ENCODE results near the gene RNPS1.

RNPS1 gene

DNA sequence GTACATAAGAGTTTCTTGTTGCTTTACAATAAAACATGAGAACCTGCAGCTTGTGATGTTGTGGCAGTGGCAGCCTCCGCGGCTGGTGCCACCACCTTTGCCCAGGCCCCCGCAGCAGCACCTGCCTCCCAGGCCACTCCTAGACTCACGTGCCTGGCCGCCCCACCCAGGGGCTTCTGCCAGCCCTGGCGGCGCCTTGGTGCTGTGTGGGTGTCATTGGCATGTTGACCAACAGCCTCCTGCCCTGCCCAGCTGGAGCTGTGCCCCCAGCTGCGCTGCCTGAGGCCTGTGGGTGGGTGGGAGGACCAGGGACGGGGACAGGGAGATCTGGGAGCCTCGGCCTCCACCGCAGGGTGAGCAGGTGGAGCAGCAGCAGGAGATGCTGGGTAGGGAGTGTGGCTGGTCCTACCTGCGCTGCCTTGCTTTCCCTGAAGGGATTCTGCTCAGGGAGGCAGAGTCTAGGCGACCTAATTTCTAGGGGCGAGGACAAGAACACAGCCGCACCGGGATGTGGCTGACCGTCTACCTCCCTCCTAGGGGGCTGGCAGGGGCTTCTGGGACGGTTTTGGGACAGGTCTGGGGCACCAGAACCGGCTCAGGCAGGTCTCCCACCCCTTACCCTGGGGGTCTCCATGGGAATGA lies 32.1 kb downstream of the RNPS1 start:
- DNase-seq (ENCODE audit: low spot score) = no peak

DNA sequence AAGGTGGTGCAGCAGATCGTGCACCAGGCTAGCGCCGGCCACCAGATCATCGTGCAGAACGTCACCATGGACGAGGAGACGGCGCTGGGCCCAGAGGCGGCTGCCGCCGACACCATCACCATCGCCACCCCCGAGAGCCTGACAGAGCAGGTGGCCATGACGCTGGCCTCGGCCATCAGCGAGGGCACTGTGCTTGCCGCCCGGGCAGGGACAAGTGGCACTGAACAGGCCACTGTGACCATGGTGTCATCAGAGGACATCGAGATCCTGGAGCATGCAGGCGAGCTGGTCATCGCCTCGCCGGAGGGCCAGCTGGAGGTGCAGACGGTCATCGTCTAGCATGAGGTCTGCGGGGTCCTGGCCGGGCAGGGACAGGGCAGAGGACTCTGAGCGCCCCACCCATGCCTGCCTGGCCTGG lies 32.7 kb downstream of the RNPS1 start:
- no peak for DNase-seq (ENCODE audit: low spot score)

DNA sequence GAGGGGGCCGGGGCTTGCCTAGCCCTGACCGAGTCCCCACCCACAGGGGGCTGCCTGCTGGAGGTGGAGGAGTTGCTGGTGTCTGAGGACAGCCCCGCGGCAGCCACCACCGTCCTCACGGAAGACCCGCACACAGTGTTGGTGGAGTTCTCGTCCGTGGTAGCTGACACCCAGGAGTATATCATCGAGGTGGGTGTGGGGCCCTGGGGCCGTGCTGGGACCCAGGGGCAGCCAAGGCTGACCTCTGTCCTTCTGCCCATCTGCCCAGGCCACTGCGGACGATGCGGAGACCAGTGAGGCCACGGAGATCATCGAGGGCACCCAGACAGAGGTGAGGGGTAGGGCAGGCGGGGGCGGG lies 33.1 kb downstream of the RNPS1 start:
- DNase-seq (ENCODE audit: low spot score) = no peak

DNA sequence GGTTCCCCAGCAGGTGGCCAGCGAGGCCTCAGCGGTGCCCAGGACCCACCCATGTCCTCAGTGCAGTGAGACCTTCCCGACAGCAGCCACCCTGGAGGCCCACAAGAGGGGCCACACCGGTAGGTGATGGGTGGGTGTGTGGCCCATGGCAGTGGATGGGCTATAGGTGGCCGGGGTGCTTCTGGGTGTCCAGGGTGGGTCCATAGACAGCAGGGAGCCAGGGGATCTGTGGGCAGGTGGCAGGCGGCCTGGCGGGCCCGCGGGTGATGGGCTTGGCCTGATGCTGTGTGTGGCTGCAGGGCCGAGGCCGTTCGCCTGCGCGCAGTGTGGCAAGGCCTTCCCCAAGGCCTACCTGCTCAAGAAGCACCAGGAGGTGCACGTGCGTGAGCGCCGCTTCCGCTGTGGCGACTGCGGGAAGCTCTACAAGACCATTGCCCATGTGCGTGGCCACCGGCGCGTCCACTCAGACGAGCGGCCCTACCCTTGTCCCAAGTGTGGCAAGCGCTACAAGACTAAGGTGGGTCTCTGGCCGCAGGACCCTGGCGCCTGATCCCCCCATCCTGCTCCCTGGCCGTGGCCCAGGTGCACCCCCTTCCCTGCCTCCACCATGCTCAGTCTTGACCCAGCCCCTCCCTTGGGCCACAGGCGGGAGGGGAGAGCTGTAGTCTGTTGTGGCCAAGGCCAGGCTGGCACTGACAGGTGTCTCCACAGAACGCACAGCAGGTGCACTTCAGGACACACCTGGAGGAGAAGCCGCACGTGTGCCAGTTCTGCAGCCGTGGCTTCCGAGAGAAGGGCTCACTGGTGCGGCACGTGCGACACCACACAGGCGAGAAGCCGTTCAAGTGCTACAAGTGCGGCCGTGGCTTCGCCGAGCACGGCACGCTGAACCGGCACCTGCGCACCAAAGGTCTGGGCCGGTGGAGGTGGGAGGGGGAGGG lies 33.8 kb downstream of the RNPS1 start:
- DNase-seq (ENCODE audit: low spot score) = peak; percentile 39

DNA sequence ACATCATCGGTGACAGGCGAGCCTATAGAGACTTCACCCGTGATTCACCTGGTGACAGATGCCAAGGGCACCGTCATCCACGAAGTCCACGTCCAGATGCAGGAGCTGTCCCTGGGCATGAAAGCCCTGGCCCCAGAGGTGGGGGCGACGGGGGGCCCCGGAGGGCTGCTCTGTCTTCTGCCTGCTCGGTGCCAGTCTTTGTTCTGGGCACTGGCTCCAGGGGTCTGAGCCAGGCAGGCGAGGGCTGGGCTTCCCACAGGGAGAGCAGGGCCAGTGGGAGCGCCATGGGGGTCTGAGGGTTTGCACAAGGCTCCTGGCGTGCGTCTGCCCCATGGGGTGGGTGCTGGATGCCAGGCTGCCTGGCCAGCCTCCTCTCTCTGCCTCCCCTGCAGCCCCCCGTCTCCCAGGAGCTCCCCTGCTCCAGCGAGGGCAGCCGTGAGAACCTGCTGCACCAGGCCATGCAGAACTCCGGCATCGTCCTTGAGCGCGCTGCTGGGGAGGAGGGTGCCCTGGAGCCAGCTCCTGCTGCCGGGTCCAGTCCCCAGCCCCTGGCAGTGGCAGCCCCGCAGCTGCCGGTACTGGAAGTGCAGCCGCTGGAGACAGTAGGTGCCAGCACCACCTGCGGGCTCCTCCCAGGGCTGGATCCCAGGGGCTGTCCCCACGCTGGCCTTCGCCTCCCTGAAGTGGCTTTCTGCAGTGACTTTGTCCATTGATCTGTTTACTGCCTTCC lies 34.7 kb downstream of the RNPS1 start:
- no peak for DNase-seq (ENCODE audit: low spot score)

DNA sequence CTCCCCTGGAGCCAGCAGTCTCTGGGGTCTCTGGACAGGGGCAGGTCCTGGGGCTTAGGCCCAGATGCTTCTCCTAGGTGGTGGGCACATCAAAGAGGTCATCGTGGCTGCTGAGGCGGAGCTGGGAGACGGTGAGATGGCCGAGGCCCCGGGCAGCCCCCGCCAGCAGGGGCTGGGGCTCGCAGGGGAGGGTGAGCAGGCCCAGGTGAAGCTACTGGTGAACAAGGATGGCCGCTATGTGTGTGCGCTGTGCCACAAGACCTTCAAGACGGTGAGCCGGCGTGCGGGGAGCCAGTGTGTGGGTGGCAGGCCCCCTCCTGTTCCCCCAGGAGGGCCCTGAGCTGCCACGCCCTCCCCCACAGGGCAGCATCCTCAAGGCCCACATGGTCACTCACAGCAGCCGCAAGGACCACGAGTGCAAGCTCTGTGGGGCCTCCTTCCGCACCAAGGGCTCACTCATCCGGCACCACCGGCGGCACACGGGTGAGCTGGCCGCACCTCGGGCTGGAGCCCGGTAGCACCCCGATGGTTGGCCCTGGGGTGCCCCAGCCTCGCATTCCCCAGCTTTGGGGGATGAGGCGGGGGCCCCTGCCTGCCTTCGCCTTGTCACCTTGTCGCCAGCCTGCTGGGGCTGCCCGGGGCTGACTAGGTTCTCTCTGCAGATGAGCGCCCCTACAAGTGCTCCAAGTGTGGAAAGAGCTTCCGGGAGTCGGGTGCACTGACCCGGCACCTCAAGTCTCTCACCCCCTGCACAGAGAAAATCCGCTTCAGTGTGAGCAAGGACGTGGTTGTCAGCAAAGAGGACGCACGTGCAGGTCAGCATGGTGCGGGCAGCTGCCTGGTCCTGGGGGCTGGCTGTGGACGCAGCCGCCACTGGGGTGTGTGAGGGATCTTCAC lies 35.6 kb downstream of the RNPS1 start:
- no peak for DNase-seq (ENCODE audit: low spot score)

DNA sequence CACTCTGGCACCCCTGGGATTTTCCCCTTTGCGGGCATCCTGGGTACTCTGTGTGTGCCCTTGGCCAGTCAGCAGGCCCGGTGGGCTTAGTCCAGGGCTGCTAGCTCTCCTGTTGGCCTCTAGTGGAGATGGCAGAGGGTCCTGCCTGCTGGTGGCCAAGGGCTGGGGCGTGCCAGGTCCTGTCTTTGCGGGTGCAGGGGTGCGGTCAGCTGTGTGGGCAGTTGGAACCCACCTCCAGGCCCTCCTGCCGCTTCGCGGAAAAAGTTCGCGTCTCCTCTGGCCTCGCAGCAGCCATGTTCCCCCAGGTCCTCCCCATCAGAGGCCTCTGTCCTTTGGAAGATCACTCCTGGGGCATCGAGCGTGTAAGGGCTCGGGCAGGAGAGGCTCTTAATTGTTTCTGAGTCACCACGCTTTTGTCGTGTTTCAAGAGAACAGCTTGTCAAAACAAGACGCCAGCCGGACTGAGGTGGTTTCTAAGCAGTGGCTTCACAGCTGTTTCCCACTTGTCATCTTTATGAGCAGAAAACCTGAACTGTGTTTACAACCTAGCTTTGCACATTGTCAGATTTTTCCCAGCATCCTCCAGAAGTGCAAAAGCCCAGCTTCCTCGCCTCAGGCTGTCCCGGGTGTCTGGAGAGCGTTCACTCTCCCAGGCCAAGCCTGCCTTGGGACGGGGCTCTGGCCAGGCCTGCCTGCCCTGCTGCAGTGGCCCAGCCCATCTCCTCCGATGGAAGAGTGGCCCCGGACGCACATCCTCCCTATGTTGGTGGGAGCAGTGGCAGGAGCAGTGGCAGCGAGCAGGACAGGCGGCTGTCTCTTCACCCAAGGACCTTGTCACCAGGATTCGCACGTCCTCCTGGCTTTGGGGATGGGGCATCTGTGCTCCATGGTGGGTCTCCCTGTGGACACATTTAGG lies 36.7 kb downstream of the RNPS1 start:
- DNase-seq (ENCODE audit: low spot score) = no peak

DNA sequence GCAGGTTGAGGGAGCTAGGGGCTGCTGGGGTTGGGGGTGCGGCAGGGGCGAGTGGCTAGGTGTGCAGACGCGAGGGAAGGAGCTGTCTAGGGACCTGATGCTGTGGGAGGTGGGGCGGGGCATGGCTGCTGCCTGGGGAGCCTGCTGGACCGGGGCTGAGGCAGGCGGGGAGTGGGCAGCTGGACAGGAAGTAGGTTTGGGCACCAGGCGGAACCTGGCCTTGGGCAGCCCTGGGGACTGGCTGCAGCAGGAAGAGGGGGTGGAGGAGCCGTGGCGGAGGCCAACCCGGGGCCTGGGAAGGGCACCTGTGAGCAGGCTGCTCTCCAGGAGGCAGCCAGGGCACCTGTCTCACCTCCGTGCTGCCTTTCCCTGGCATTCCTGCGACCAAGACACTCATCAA lies 37.5 kb downstream of the RNPS1 start:
- no peak for DNase-seq (ENCODE audit: low spot score)

DNA sequence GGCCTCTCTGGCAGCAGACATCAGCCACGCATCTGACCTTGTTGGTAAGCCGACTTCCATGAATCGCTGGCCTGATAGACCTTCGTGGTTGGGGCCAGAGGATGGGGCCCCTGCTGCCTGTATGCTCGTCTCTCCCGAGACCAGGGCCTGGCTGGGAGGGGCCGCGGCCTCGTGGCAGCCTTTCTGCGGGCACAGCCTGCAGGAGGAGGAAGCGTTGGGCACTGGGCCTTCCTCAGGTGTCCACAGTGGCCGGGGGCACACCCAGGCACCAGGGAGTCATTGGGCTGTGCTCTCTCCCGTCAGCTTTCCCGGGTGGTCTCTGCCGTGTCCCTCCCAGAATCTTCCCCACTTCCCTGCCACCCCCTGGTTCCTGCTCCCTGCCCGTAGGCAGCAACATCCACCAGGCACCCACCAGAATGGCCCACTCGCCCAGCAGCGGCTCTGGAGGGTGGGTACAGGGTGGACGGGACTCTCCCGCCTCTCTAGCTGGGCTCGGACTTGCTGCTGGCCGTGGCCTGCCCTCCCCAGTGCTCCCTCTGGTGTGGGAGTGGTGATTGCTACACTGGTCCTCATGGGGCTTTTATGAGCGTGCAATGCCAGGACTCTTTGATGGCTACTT lies 38.2 kb downstream of the RNPS1 start:
- DNase-seq (ENCODE audit: low spot score) = no peak

DNA sequence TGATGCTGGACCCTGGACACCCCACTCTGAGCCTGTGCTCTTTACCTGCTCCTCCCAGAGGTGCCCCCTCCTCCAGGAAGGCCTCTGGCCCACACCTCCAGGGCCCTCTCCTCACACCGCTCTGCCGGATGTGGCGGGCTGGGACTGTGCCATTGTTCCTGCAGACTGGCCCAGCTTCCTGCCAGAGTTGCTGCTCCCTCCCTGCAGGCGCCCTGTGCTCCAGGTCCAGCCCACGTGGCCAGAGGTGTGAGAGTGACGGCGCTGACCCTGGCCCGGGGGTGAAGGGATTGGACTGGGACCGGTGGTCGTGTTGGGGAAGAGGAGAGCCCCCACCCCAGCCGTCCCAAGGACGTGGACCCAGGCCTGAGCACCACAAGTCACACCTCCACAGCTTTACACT lies 38.8 kb downstream of the RNPS1 start:
- no peak for DNase-seq (ENCODE audit: low spot score)

DNA sequence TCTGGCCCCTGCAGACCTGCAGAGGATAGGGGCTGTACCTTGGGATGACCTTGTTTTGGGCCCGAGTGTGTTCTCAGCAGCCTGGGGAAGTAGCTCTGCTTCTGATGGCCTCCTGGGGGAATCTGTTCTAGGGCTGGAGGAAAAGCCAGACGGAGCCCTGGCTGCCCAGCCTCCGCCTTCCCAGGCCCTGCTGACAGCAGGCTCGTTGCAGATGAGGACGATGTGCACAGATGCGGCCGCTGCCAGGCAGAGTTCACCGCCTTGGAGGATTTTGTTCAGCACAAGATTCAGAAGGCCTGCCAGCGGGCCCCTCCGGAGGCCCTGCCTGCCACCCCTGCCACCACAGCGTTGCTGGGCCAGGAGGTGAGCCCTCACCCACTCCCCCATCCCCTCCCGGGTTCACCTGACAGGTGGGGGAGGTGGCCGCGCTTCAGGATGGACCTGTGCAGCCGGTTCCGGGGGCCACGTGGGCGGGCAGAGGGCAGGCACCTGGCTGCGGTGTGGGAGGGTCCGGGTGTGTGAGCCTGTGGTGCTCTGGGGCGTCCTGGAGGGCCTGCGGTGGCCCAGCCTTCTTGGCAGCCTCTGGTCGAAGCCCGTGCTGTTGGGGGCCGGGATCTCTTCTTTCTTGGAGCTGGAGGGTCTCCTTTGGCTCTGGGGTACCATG lies 39.6 kb downstream of the RNPS1 start:
- no peak for DNase-seq (ENCODE audit: low spot score)

DNA sequence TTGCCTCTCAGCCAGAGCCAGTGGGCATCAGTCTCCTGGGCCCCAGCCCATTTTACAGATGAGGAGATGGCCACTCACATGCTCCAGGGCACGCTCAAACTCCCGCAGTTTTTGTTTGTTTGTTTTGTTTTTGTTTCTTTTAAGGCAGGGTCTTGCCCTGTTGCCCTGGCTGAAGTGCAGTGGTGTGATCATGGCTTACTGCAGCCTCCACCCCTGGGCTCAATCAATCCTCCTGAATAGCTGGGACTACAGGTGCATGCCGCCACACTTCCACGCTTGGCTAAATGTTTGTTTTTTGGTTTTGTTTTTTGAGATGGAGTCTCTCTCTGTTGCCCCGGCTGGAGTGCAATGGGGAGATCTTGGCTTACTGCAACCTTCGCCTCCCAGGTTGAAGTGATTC lies 41.0 kb downstream of the RNPS1 start:
- no peak for DNase-seq (ENCODE audit: low spot score)

DNA sequence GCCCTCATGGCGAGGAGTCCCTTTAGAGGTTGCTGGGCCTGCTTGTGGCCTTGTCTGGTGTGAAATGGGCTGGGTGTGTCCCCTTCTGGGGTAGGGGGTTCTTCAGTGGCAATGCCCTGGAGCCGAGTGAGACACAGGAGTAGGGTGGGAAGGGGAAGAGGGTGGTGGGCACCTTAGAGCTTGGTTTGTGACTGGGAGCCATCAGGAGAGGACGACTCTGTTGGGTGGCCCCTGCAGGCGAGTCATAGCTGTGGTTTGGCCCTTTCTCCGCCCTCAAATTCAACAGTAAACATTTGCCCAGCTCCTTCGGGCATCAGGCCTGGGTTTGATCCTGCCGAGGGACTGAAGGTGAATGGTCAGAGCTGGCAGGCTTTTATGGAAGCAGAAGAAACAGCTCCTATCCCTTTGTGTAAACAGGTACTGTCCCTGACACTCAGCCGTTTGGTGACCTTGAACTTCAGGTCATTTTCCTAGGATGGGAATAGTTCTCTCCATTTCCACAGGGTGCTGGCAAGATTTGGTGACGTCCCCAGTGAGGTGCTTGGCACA lies 41.6 kb downstream of the RNPS1 start:
- DNase-seq (ENCODE audit: low spot score) = no peak

DNA sequence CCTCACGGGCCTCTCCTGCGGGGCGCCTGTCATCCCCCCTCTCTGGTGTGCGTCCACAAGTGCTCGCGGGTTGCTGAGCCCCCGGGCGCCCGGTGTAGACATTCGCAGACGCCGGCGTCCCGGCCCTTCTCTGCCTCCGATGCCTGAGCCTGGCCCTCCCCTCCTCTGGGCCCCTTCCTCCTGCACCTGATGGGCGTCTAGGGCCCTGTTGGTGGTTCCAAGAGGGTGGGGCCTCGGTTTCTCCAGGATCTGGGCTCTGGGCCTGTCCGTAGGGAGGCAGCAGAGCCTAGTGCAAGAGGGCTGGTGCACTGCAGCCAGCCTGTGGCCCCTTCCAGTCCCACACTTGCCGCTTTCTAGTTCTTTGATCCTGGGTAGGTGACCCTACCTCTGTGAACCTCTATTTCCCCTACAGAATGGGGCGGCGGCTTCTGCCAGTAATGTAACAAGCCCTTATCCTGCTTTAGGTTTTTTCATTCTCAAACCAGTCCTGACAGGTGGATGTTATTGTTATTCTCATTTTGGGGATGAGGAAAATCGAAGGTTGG lies 43.9 kb downstream of the RNPS1 start:
- DNase-seq (ENCODE audit: low spot score) = peak; percentile 54

DNA sequence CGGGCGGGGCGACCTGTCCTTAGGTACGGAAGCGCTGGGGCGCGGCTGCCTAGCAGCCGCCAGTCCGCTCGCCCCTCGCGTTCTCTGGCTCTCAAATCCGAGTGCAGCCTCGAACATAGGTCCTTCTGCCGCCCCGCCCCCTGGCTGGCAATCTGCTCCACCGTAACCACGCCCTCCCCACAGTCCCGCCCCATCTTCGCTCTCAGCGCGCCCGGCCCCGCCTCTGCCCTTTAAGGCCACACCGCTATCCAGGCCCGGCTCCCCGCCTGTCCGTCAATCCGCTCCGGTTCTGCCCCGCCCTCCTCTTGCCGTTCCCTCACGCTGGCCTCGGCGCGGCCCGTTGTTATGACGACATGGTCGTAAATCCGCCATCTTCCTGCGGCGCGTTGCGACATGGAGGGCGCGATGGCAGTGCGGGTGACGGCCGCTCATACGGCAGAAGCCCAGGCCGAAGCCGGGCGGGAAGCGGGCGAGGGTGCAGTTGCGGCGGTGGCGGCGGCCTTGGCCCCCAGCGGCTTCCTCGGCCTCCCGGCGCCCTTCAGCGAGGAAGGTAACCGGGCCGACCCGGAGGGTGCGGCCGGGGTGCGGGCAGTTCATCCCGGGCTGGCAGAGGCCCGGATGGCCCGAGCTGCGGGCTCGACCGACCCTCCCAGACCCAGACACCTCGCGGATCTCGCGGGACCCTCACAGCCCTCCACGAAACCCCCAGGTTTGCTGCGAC lies 44.5 kb downstream of the RNPS1 start, which contains the start of gene E4F1:
Gene E4F1 (plus strand): TSS at position 371 of the 721 bp plus-strand sequence. CDS start 23 bp downstream, at position 394.
- peak; percentile 99 for DNase-seq (ENCODE audit: low spot score)

DNA sequence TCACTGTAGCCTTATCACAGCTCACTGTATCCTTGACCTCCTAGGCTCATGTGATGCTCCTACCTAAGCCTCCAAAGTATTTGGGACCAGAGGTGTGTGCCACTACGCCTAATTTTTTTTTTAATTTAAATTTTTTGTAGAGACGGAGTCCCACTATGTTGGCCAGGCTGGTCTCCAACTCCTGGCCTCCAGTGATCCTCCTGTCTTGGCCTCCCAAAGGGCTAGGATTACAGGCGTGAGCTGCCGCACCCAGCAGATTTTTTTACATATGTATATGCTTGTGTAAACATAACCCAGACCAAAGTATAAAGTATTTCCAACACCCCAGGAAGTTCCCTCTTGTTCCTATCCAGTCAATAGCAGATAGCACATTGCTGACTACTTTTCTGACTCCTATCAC lies 51.6 kb downstream of the RNPS1 start:
- DNase-seq (ENCODE audit: low spot score) = no peak

DNA sequence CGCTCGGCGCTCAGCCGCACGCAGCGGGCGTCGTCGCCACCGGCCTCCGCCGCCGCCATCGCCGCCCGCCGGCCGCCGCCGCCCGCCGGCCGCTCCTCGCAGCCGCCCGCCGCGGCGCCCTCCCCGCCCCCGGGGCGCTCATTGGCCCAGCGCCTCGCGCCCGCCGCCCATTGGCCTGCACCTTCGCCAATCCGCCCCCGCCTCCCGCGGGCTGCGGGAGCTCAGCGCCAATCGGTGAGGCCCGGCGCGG lies 53.3 kb downstream of the RNPS1 start, which contains the start of gene PGP:
Gene PGP (minus strand): TSS at position 122 of the 250 bp plus-strand sequence. CDS start 63 bp downstream, at position 59.
- DNase-seq (ENCODE audit: low spot score) = no peak

Measured in germinal center (tissue), 1 donor.